Endodermal cell (in vitro differentiated cells): ENCODE results near the gene RAC2. TPM values are rescaled to one million over a fixed set of nuclear protein-coding genes. Genes with fewer than 3 reads are reported as not detected.

Experiments used
- DNase-seq: peaks from one replicate; pipeline ENCODE4 v3.0.0-alpha.2; 2017
- H3K27ac ChIP-seq: 2 replicates; pipeline ENCODE4 v1.5.1; 2013; ENCODE audit warnings: mild to moderate bottlenecking, low read depth, low read length, moderate library complexity
- H3K27me3 ChIP-seq: 2 replicates; pipeline ENCODE4 v1.6.1; 2013; ENCODE audit warnings: mild to moderate bottlenecking, low read length, moderate library complexity; ENCODE audit not compliant: insufficient read depth, control insufficient read depth, poor library complexity, severe bottlenecking
- H3K36me3 ChIP-seq: 2 replicates; pipeline ENCODE4 v1.7.0; 2013; ENCODE audit warnings: mild to moderate bottlenecking, low read length, moderate library complexity; ENCODE audit not compliant: control insufficient read depth, insufficient read depth
- H3K4me1 ChIP-seq: one replicate; pipeline ENCODE4 v1.7.0; 2013; ENCODE audit warnings: low read length; ENCODE audit not compliant: control insufficient read depth, insufficient read depth
- H3K4me3 ChIP-seq: 2 replicates; pipeline ENCODE4 v1.5.1; 2013; ENCODE audit warnings: mild to moderate bottlenecking, low read length, moderate library complexity
- H3K9ac ChIP-seq: 2 replicates; pipeline ENCODE4 v1.6.1; 2013; ENCODE audit warnings: mild to moderate bottlenecking, low read length, moderate library complexity; ENCODE audit not compliant: poor library complexity, severe bottlenecking; ENCODE audit errors: extremely low read depth
- H3K9me3 ChIP-seq: 2 replicates; pipeline ENCODE4 v1.6.1; 2013; ENCODE audit warnings: mild to moderate bottlenecking, low read length, moderate library complexity; ENCODE audit not compliant: control insufficient read depth
- H3K27ac Mint-ChIP-seq: 2 replicates; pipeline ENCODE4 v1.8.0; 2020; ENCODE audit warnings: mixed read lengths
- H3K27me3 Mint-ChIP-seq: 2 replicates; pipeline ENCODE4 v1.8.0; 2021; ENCODE audit warnings: mild to moderate bottlenecking, mixed read lengths; ENCODE audit not compliant: insufficient read depth
- H3K36me3 Mint-ChIP-seq: 2 replicates; pipeline ENCODE4 v1.8.0; 2020; ENCODE audit warnings: low read depth, mixed read lengths
- H3K4me1 Mint-ChIP-seq: 2 replicates; pipeline ENCODE4 v1.8.0; 2020; ENCODE audit warnings: mixed read lengths
- H3K4me3 Mint-ChIP-seq: 2 replicates; pipeline ENCODE4 v1.8.0; 2020; ENCODE audit warnings: mild to moderate bottlenecking, moderate library complexity, mixed read lengths
- H3K9me3 Mint-ChIP-seq: 2 replicates; pipeline ENCODE4 v1.8.0; 2020; ENCODE audit warnings: mild to moderate bottlenecking, mixed read lengths
- WGBS, 2 experiments: methylation state at CpG; one replicate each; pipeline versions ENCODE4 v1.1.5 to v1.1.7; 2013; ENCODE audit warnings: missing lambda C conversion rate in 2 of 2, mixed read lengths in 1 of 2; ENCODE audit not compliant: insufficient coverage in 1 of 2, insufficient read length in 1 of 2; 5-methylcytosine and 5-hydroxymethylcytosine counted together
- total RNA-seq, 2 donors: library from RNA; stranded (reverse); fragmentation: NEBNext Ultra II Directional in 1 of 2; extraction: Animal tissue kit (Norgen Biotek cat#: 25700) in 1 of 2; gene quantifications; 2 replicates in 1 of 2; 3 replicates in 1 of 2; pipeline ENCODE4 v1.2.1, GENCODE V29; 2021
- TF ChIP-seq, protein P1 (sequence below): fragments of 200-600 bp; sonication (generic); conservative IDR thresholded peaks from 2 replicates; pipeline ENCODE4 v1.5.0; 2021; ENCODE audit warnings: antibody characterized with exemption, mild to moderate bottlenecking

The RAC2 gene
- total RNA-seq, 2 donors from 2014 or later = 4.5 to 5.6 TPM

DNA sequence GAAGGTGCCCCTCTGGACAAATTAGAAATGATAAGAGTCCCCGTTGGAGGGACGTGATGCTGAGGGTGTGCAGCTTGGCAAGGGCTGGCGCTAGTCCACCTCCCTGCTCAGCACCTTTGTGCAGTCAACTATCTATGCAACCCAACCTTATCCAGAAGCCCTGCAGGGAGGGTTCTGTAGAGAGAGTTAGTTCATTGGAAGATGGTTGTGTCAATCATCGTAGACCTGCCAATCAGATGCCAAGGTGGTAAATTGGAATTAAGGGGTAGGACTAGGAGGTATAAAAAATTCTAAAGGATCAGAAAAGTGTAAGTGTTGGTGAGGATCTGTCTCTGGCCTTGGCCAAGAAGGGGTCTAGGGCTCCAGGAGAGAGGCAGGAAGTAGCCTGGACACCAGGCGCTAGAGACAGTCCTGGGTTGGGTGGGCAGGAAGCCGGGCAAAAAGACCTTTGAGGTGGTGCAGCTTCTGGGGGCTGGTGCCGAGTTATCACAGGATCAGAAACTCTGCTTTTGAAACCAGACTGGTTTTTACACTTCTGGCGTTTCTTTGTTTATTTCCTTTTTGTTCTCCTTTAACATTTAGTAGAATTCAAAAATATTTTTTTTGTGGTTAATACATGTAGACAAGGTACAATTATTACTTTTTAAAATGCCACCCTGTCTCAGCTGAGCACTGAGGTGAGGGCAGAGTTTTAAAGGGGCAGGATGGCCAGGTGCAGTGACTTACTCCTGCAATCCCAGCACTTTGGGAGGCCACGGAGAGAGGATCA is 57.7 kb downstream of the RAC2 start:
- no peaks in the 10 kb centered on the region for H3K27me3 Mint-ChIP-seq
- DNase-seq = peak; percentile 75
- TF ChIP-seq, protein P1, sequence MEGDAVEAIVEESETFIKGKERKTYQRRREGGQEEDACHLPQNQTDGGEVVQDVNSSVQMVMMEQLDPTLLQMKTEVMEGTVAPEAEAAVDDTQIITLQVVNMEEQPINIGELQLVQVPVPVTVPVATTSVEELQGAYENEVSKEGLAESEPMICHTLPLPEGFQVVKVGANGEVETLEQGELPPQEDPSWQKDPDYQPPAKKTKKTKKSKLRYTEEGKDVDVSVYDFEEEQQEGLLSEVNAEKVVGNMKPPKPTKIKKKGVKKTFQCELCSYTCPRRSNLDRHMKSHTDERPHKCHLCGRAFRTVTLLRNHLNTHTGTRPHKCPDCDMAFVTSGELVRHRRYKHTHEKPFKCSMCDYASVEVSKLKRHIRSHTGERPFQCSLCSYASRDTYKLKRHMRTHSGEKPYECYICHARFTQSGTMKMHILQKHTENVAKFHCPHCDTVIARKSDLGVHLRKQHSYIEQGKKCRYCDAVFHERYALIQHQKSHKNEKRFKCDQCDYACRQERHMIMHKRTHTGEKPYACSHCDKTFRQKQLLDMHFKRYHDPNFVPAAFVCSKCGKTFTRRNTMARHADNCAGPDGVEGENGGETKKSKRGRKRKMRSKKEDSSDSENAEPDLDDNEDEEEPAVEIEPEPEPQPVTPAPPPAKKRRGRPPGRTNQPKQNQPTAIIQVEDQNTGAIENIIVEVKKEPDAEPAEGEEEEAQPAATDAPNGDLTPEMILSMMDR = no peak

DNA sequence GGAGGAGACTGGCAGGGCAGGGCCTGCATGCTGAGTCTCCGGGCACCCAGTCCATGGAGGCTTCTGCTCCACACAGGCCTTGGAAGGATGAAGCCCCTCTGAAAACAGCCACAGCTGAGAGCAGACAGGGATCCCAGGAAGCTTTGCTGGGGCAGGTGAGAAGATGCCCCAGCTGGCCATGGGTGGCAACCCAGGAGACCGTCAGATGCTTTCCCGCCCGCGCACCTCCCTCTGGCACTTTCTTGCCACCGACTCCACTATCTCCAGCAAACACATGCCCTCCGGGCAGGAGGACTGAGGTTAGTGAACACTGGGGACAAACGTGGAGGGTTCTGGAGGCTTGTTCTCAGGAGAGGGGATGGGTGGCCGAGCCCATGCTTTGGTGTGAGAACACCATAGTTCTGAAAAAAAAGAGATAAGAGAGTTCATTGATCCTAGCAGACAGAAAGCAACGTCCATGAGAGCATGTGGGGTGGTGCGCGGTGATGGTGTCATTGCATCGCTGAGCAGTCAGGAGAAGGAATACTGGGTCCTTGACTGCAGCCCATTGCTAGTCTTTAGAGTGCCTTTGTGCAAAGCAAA is 58.3 kb downstream of the RAC2 start:
- 93 to 95% methylated on average over 12 to 13 of the region's 13 CpGs for WGBS, 2 experiments
- Mint-ChIP-seq H3K4me3 (no peak overlapping the region), H3K9me3 (peaks cover 4% of the 10 kb centered on the region), H3K4me1 (peaks cover 36% of the 10 kb centered on the region), H3K27me3 (no peaks in the 10 kb centered on the region), H3K36me3 (peaks cover 11% of the 10 kb centered on the region), H3K27ac (no peak overlapping the region)
- Histone ChIP-seq H3K27ac (no peak overlapping the region), H3K27me3 (no peaks in the 10 kb centered on the region), H3K4me1 (peaks cover 23% of the 10 kb centered on the region), H3K9me3 (peaks cover 5% of the 10 kb centered on the region), H3K4me3 (no peak overlapping the region), H3K36me3 (no peaks in the 10 kb centered on the region), H3K9ac (no peak overlapping the region)
- no peak for DNase-seq
- TF ChIP-seq, protein P1 = no peak

More for the DNA sequence above, 57.7 kb downstream of the RAC2 start:
- H3K4me3 Mint-ChIP-seq = peak overlapping the region; percentile 33
- H3K4me3 ChIP-seq = no peak overlapping the region
- H3K9me3 Mint-ChIP-seq = peaks cover 8% of the 10 kb centered on the region
- no peak overlapping the region for H3K27ac ChIP-seq
- peaks cover 11% of the 10 kb centered on the region for H3K36me3 Mint-ChIP-seq
- no peak overlapping the region for H3K9ac ChIP-seq
- 88 to 92% methylated on average over 5 to 8 of the region's 9 CpGs for whole genome bisulfite sequencing, 2 experiments
- no peaks in the 10 kb centered on the region for H3K36me3 ChIP-seq
- peaks cover 36% of the 10 kb centered on the region for H3K4me1 Mint-ChIP-seq
- peak overlapping the region; percentile 73 for H3K27ac Mint-ChIP-seq
- H3K27me3 ChIP-seq = no peaks in the 10 kb centered on the region
- peaks cover 23% of the 10 kb centered on the region for H3K4me1 ChIP-seq
- peaks cover 12% of the 10 kb centered on the region for H3K9me3 ChIP-seq

DNA sequence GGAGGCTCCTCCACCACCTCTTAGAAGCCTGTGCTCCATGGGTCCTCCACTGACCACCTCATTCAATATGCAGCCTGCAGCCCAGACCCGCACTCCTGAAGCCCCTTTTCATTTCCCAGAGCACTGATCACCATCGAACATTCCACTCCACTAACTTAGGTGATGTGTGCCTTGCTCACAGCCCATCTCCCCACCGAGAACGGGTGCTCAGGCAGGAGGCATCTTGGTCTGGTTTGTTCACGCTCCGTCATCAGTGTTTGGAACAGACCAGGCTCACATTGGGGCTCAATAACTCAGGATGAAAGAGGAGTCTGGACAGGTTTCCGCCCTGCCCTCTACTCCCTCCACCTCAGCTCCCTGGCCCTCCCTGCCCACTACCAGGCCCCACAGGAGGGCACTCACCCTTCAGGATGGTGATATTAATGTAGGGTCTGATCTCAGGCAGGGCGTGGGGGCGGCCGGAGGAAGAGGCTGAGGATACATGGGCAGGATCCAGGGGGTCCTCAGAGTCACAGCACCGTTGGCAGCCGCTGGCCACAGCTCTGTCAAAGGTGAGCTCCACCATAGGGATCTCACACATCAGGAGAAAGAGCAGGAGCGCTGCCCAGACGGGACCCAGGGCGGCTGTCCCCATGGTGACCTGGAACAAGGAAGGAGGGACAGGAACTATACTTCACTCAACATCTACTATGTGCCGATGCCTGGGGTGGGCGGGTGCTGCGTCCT is 59.1 kb downstream of the RAC2 start:
- no peak overlapping the region for H3K27ac Mint-ChIP-seq
- H3K27me3 Mint-ChIP-seq = no peaks in the 10 kb centered on the region
- H3K4me3 ChIP-seq = no peak overlapping the region
- H3K9ac ChIP-seq = no peak overlapping the region
- H3K27me3 ChIP-seq = no peaks in the 10 kb centered on the region
- H3K9me3 Mint-ChIP-seq = no peaks in the 10 kb centered on the region
- H3K9me3 ChIP-seq = no peaks in the 10 kb centered on the region
- no peak overlapping the region for H3K27ac ChIP-seq
- peaks cover 29% of the 10 kb centered on the region for H3K4me1 Mint-ChIP-seq
- H3K4me1 ChIP-seq = peaks cover 19% of the 10 kb centered on the region
- no peak for DNase-seq
- H3K36me3 Mint-ChIP-seq = peaks cover 6% of the 10 kb centered on the region
- 81 to 96% methylated on average over 9 to 18 of the region's 18 CpGs for WGBS, 2 experiments
- no peaks in the 10 kb centered on the region for H3K36me3 ChIP-seq
- TF ChIP-seq, protein P1 = no peak
- no peak overlapping the region for H3K4me3 Mint-ChIP-seq
